Testis (tissue), 3 donors: ENCODE data around the gene FSCB. TPM values are rescaled to one million over a fixed set of nuclear protein-coding genes. Genes with fewer than 3 reads are reported as not detected.

Experiments used
- DNase-seq: peaks from one replicate; pipeline ENCODE4 v3.0.0-alpha.2; 2019
- H3K27ac ChIP-seq, 2 donors: fragments of 200-600 bp; sonication (generic); one replicate each; pipeline ENCODE4 v1.5.1; 2019
- H3K27me3 ChIP-seq: fragments of 200-600 bp; sonication (generic); one replicate; pipeline ENCODE4 v1.5.1; 2019
- H3K36me3 ChIP-seq: fragments of 200-600 bp; sonication (generic); one replicate; pipeline ENCODE4 v1.5.1; 2017; ENCODE audit warnings: low read depth; ENCODE audit errors: missing control alignments
- H3K4me1 ChIP-seq: fragments of 200-600 bp; sonication (generic); one replicate; pipeline ENCODE4 v1.5.1; 2019
- H3K4me3 ChIP-seq, 2 donors: fragments of 200-600 bp; sonication (generic); one replicate each; pipeline ENCODE4 v1.5.1; 2017 to 2019
- H3K9me3 ChIP-seq: fragments of 200-600 bp; sonication (generic); one replicate; pipeline ENCODE4 v1.5.1; 2017
- CTCF ChIP-seq, 3 experiments: fragments of 450-650 bp in 2 of 3; fragments of 200-600 bp in 1 of 3; sonication (generic) in 1 of 3; IDR thresholded peaks; one replicate each; pipeline ENCODE4 v1.5.1; 2016 to 2019; ENCODE audit warnings: antibody characterized with exemption in 3 of 3, mild to moderate bottlenecking in 2 of 3, moderate library complexity in 1 of 3
- POLR2A ChIP-seq: fragments of 450-650 bp; IDR thresholded peaks from one replicate; pipeline ENCODE4 v1.6.1; 2017; ENCODE audit warnings: antibody characterized with exemption, mild to moderate bottlenecking, moderate library complexity
- WGBS, 2 donors: methylation state at CpG; one replicate each; pipeline ENCODE4 v1.1.5; 2018; 5-methylcytosine and 5-hydroxymethylcytosine counted together
- intact Hi-C: fragments of 100-400 bp; cut with DNase I; formaldehyde crosslinking; loops from one replicate; pipeline ENCODE4 v1.15.1; 2023; ENCODE audit warnings: low total_unique reads
- polyA plus RNA-seq: library from polyadenylated mRNA; stranded (reverse); fragments of 350-450 nt; fragmentation: Illumina TruSeq; extraction: RNeasy Lipid Tissue Mini Kit (QIAGEN cat#74804); gene quantifications from one replicate; pipeline ENCODE4 v1.2.3, GENCODE V29; 2014; ENCODE audit warnings: low read depth, low replicate concordance; ENCODE audit not compliant: insufficient read depth
- total RNA-seq, 2 donors: library from RNA; depleted of rRNA; stranded (reverse); fragments of >200 nt; gene quantifications; one replicate each; pipeline ENCODE4 v1.2.3, GENCODE V29; 2016

FSCB gene
- total and polyA plus RNA-seq, 3 donors from 2014 or later, result 21.0 to 69.1 (median 42.9) TPM

DNA sequence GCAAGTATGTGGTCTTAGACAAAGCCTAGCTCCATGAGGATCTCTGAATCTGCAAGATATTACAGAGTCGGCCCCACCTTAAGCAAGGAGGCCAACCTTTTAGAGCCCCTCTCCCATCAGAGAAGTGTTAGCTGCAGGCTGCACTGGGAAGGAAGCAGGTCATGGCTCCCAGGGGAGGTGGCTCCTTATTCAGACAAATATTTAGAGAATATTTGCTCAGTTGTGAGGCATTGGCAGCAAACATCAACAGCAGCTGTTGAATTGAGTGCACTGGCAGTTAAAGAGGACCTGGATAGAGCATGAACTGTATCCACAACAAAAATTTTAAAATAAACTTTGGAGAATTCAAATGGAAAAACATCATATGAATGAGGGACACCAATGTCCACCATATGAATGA is 44.7 kb downstream of the FSCB start:
- WGBS, 2 donors, result 59 to 65% methylated on average over 1 of the region's 1 CpG

GRCh38 chr14:44461811-44462210 is 45.3 kb downstream of the FSCB start:
- H3K36me3 ChIP-seq, result no peaks in the 10 kb centered on the region
- H3K4me1 ChIP-seq, result no peaks in the 10 kb centered on the region
- intact Hi-C loops, result no loop called here
- no peaks in the 10 kb centered on the region for H3K9me3 ChIP-seq
- H3K27me3 ChIP-seq, result no peaks in the 10 kb centered on the region
- 48% methylated on average over 2 of the region's 2 CpGs for WGBS, 2 donors
- TF ChIP-seq CTCF (IDR thresholded peaks at IDR 0.05) (no peak), POLR2A (no peak)
- DNase-seq, result no peak
- H3K4me3 ChIP-seq, result no peak overlapping the region
- no peak overlapping the region for H3K27ac ChIP-seq

More for the DNA sequence above, 44.7 kb downstream of the FSCB start:
- no peaks in the 10 kb centered on the region for H3K36me3 ChIP-seq
- no peak for DNase-seq
- TF ChIP-seq CTCF (IDR thresholded peaks at IDR 0.05) (no peak), POLR2A (no peak)
- H3K27ac ChIP-seq, result no peak overlapping the region
- H3K4me3 ChIP-seq, result no peak overlapping the region
- intact Hi-C loops, result no loop called here
- H3K4me1 ChIP-seq, result no peaks in the 10 kb centered on the region
- no peaks in the 10 kb centered on the region for H3K9me3 ChIP-seq
- H3K27me3 ChIP-seq, result no peaks in the 10 kb centered on the region
